HepG2 (cell line): ENCODE results near the gene CTF1. TPM values are rescaled to one million over a fixed set of nuclear protein-coding genes. Genes with fewer than 3 reads are reported as not detected.

Experiments used
- BRCA1 ChIP-seq: sonication (generic); formaldehyde crosslinking; IDR thresholded peaks from 2 replicates; pipeline ENCODE4 v1.4.0; 2020; ENCODE audit warnings: missing genetic modification reagents
- CBX1 ChIP-seq: IDR thresholded peaks from one replicate; pipeline ENCODE4 v1.6.1; 2016; ENCODE audit warnings: antibody characterized with exemption, low read depth
- GATA4 ChIP-seq: sonication (generic); IDR thresholded peaks from 2 replicates; pipeline ENCODE4 v1.6.1; 2016; ENCODE audit warnings: antibody characterized with exemption, low read depth, borderline replicate concordance
- HOXA3 ChIP-seq: sonication (generic); formaldehyde crosslinking; IDR thresholded peaks from 2 replicates; pipeline ENCODE4 v1.5.0; 2020; ENCODE audit warnings: missing genetic modification reagents
- MTF2 ChIP-seq: sonication (generic); formaldehyde crosslinking; IDR thresholded peaks from 2 replicates; pipeline ENCODE4 v1.5.0; 2020; ENCODE audit warnings: missing genetic modification reagents, borderline replicate concordance
- PAX8 ChIP-seq: sonication (generic); formaldehyde crosslinking; IDR thresholded peaks from 2 replicates; pipeline ENCODE4 v1.8.0; 2022; ENCODE audit warnings: mild to moderate bottlenecking, missing genetic modification reagents, borderline replicate concordance
- PITX1 ChIP-seq: sonication (generic); formaldehyde crosslinking; IDR thresholded peaks from 2 replicates; pipeline ENCODE4 v1.5.1; 2020; ENCODE audit warnings: mild to moderate bottlenecking, missing genetic modification reagents
- SMC3 ChIP-seq: IDR thresholded peaks from 2 replicates; pipeline ENCODE4 v1.6.1; 2011; ENCODE audit warnings: low read length, improper control_type of control experiment
- SMYD3 ChIP-seq: sonication (generic); formaldehyde crosslinking; IDR thresholded peaks from 2 replicates; pipeline ENCODE4 v1.8.1; 2023; ENCODE audit warnings: mild to moderate bottlenecking, missing genetic modification reagents
- TBX3 ChIP-seq: fragments of 450-650 bp; IDR thresholded peaks from 2 replicates; pipeline ENCODE4 v1.6.1; 2017; ENCODE audit warnings: antibody characterized with exemption, mild to moderate bottlenecking, inconsistent platforms, borderline replicate concordance
- TEAD3 ChIP-seq: optimal IDR thresholded peaks from 2 replicates; pipeline ENCODE3; 2016; ENCODE audit warnings: borderline replicate concordance
- TSC22D2 ChIP-seq: sonication (generic); formaldehyde crosslinking; IDR thresholded peaks from 2 replicates; pipeline ENCODE4 v1.5.1; 2020; ENCODE audit warnings: missing genetic modification reagents, mild to moderate bottlenecking, borderline replicate concordance
- ZFP91 ChIP-seq: sonication (generic); formaldehyde crosslinking; IDR thresholded peaks from 2 replicates; pipeline ENCODE4 v1.9.0; 2022; ENCODE audit warnings: missing genetic modification reagents, mild to moderate bottlenecking, borderline replicate concordance
- ZNF263 ChIP-seq: sonication (generic); formaldehyde crosslinking; IDR thresholded peaks from 2 replicates; pipeline ENCODE4 v1.4.0; 2020; ENCODE audit warnings: missing genetic modification reagents
- ZNF280B ChIP-seq: sonication (generic); formaldehyde crosslinking; IDR thresholded peaks from 2 replicates; pipeline ENCODE4 v1.5.0; 2020; ENCODE audit warnings: missing genetic modification reagents, mild to moderate bottlenecking, borderline replicate concordance
- ZNF704 ChIP-seq: sonication (generic); formaldehyde crosslinking; IDR thresholded peaks from 2 replicates; pipeline ENCODE4 v1.8.1; 2023; ENCODE audit warnings: mild to moderate bottlenecking, inconsistent platforms, moderate library complexity, missing genetic modification reagents, borderline replicate concordance
- ZNF724P ChIP-seq: sonication (generic); formaldehyde crosslinking; IDR thresholded peaks from 2 replicates; pipeline ENCODE4 v1.8.0; 2022; ENCODE audit warnings: missing genetic modification reagents, borderline replicate concordance
- polyA plus RNA-seq, 8 experiments: library from polyadenylated mRNA; depleted of rRNA in 3 of 8; stranded (reverse) in 7 of 8; unstranded in 1 of 8; fragments of >200 nt; fragmentation: Illumina TruSeq in 4 of 8; extraction: Trizol in 4 of 8; gene quantifications; 2 replicates each; pipeline versions ENCODE4 v1.2.1 to v1.2.3, GENCODE V29; 2011 to 2016; ENCODE audit warnings: low read depth in 4 of 8, missing spikeins in 1 of 8, mixed read lengths in 1 of 8; ENCODE audit not compliant: insufficient read depth in 1 of 8
- total RNA-seq, 5 experiments: library from RNA; depleted of rRNA; stranded (reverse); fragments of >200 nt; fragmentation: Illumina TruSeq; extraction: Trizol; gene quantifications; 2 replicates each; pipeline ENCODE4 v1.2.3, GENCODE V29; 2016; ENCODE audit warnings: low read depth in 1 of 5
- TF ChIP-seq, protein P1 (sequence below): sonication (generic); formaldehyde crosslinking; IDR thresholded peaks from 2 replicates; pipeline ENCODE4 v1.4.0; 2020; ENCODE audit warnings: missing genetic modification reagents, borderline replicate concordance
- TF ChIP-seq, protein P2 (sequence below): sonication (generic); formaldehyde crosslinking; IDR thresholded peaks from 2 replicates; pipeline ENCODE4 v1.4.0; 2020; ENCODE audit warnings: missing genetic modification reagents
- TF ChIP-seq, protein P3 (sequence below): sonication (generic); formaldehyde crosslinking; IDR thresholded peaks from 2 replicates; pipeline ENCODE4 v1.4.0; 2020; ENCODE audit warnings: mild to moderate bottlenecking, low read depth, missing genetic modification reagents

The CTF1 gene
- total and polyA plus RNA-seq, 2 of the 13 experiments (the other 11 are each of a cell fraction or from before 2014, with no cell fraction given): 0.13 to 1.8 TPM

- TF ChIP-seq, protein P1, sequence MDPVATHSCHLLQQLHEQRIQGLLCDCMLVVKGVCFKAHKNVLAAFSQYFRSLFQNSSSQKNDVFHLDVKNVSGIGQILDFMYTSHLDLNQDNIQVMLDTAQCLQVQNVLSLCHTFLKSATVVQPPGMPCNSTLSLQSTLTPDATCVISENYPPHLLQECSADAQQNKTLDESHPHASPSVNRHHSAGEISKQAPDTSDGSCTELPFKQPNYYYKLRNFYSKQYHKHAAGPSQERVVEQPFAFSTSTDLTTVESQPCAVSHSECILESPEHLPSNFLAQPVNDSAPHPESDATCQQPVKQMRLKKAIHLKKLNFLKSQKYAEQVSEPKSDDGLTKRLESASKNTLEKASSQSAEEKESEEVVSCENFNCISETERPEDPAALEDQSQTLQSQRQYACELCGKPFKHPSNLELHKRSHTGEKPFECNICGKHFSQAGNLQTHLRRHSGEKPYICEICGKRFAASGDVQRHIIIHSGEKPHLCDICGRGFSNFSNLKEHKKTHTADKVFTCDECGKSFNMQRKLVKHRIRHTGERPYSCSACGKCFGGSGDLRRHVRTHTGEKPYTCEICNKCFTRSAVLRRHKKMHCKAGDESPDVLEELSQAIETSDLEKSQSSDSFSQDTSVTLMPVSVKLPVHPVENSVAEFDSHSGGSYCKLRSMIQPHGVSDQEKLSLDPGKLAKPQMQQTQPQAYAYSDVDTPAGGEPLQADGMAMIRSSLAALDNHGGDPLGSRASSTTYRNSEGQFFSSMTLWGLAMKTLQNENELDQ (CRISPR knock-in tag): no peak
- no peak for TF ChIP-seq TBX3
- TF ChIP-seq TEAD3: no peak
- TF ChIP-seq ZFP91 (CRISPR knock-in tag): no peak
- TF ChIP-seq BRCA1 (CRISPR knock-in tag): no peak
- no peak for TF ChIP-seq SMYD3 (CRISPR knock-in tag)
- peak; percentile 87 for TF ChIP-seq ZNF263 (CRISPR knock-in tag)
- no peak for TF ChIP-seq SMC3
- peak; percentile 51; the same call in 1 of the 2 replicates for TF ChIP-seq HOXA3 (CRISPR knock-in tag)
- no peak for TF ChIP-seq TSC22D2 (CRISPR knock-in tag)
- TF ChIP-seq ZNF704 (CRISPR knock-in tag): no peak
- no peak for TF ChIP-seq ZNF724P (CRISPR knock-in tag)
- no peak for TF ChIP-seq PAX8 (CRISPR knock-in tag)
- no peak for TF ChIP-seq CBX1
- no peak for TF ChIP-seq GATA4
- TF ChIP-seq PITX1: no peak
- no peak for TF ChIP-seq MTF2
- TF ChIP-seq, protein P2, sequence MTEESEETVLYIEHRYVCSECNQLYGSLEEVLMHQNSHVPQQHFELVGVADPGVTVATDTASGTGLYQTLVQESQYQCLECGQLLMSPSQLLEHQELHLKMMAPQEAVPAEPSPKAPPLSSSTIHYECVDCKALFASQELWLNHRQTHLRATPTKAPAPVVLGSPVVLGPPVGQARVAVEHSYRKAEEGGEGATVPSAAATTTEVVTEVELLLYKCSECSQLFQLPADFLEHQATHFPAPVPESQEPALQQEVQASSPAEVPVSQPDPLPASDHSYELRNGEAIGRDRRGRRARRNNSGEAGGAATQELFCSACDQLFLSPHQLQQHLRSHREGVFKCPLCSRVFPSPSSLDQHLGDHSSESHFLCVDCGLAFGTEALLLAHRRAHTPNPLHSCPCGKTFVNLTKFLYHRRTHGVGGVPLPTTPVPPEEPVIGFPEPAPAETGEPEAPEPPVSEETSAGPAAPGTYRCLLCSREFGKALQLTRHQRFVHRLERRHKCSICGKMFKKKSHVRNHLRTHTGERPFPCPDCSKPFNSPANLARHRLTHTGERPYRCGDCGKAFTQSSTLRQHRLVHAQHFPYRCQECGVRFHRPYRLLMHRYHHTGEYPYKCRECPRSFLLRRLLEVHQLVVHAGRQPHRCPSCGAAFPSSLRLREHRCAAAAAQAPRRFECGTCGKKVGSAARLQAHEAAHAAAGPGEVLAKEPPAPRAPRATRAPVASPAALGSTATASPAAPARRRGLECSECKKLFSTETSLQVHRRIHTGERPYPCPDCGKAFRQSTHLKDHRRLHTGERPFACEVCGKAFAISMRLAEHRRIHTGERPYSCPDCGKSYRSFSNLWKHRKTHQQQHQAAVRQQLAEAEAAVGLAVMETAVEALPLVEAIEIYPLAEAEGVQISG (CRISPR knock-in tag): peak; percentile 86
- TF ChIP-seq ZNF280B (CRISPR knock-in tag): no peak
- TF ChIP-seq, protein P3, sequence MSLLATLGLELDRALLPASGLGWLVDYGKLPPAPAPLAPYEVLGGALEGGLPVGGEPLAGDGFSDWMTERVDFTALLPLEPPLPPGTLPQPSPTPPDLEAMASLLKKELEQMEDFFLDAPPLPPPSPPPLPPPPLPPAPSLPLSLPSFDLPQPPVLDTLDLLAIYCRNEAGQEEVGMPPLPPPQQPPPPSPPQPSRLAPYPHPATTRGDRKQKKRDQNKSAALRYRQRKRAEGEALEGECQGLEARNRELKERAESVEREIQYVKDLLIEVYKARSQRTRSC (CRISPR knock-in tag): no peak
These were observed 19.5 kb upstream of the CTF1 start (continued) for GRCh38 chr16:30876867-30877266.
